ENCODE measurements around the gene BUD23. TPM values are rescaled to one million over a fixed set of nuclear protein-coding genes. Genes with fewer than 3 reads are reported as not detected.

Gene BUD23
- total and polyA plus RNA-seq, 9 of the 15 experiments (the other 6 are each of a cell fraction or from before 2014, with no cell fraction given), result 79.5 to 270 (median 150) TPM

- TF ChIP-seq, protein P1, sequence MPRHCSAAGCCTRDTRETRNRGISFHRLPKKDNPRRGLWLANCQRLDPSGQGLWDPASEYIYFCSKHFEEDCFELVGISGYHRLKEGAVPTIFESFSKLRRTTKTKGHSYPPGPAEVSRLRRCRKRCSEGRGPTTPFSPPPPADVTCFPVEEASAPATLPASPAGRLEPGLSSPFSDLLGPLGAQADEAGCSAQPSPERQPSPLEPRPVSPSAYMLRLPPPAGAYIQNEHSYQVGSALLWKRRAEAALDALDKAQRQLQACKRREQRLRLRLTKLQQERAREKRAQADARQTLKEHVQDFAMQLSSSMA (CRISPR knock-in tag; IDR thresholded peaks at IDR 0.05), result no peak
- peak; percentile 84 for TF ChIP-seq HDAC2 (IDR thresholded peaks at IDR 0.05)
- TF ChIP-seq TAF9B (IDR thresholded peaks at IDR 0.05; ENCODE audit: partially characterized antibody), result no peak
- TF ChIP-seq JUN (IDR thresholded peaks at IDR 0.05; ENCODE audit: borderline replicate concordance, low read depth, low read length), result no peak
- TF ChIP-seq JUN (CRISPR knock-in tag; IDR thresholded peaks at IDR 0.05; ENCODE audit: borderline replicate concordance), result no peak
- no peak for TF ChIP-seq GATAD2A (IDR thresholded peaks at IDR 0.05)
- no peak for TF ChIP-seq LEF1 (IDR thresholded peaks at IDR 0.05)
- peak; percentile 75; the same call in 1 of the 2 replicates for TF ChIP-seq ZBTB7A (IDR thresholded peaks at IDR 0.05; ENCODE audit: borderline replicate concordance, control insufficient read depth, low read depth, low read length)
- TF ChIP-seq ZNF830 (CRISPR knock-in tag; IDR thresholded peaks at IDR 0.05), result no peak
- no peak for TF ChIP-seq TEAD2 (tag; IDR thresholded peaks at IDR 0.05)
- TF ChIP-seq RB1 (IDR thresholded peaks at IDR 0.05; ENCODE audit: low read depth), result peak; percentile 68
- no peak for TF ChIP-seq MCM5 (IDR thresholded peaks at IDR 0.05; ENCODE audit: low read depth)
- TF ChIP-seq, protein P2, sequence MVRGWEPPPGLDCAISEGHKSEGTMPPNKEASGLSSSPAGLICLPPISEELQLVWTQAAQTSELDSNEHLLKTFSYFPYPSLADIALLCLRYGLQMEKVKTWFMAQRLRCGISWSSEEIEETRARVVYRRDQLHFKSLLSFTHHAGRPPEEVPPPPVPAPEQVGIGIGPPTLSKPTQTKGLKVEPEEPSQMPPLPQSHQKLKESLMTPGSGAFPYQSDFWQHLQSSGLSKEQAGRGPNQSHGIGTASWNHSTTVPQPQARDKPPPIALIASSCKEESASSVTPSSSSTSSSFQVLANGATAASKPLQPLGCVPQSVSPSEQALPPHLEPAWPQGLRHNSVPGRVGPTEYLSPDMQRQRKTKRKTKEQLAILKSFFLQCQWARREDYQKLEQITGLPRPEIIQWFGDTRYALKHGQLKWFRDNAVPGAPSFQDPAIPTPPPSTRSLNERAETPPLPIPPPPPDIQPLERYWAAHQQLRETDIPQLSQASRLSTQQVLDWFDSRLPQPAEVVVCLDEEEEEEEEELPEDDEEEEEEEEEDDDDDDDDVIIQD (CRISPR knock-in tag; IDR thresholded peaks at IDR 0.05), result no peak
- no peak for TF ChIP-seq HDAC8 (tag; IDR thresholded peaks at IDR 0.05)
- TF ChIP-seq CCAR2 (IDR thresholded peaks at IDR 0.05; ENCODE audit: low read depth, low read length), result no peak
- no peak for TF ChIP-seq SPI1 (IDR thresholded peaks at IDR 0.05; ENCODE audit: borderline replicate concordance, low read depth, low read length)
- TF ChIP-seq SIN3A (IDR thresholded peaks at IDR 0.05; ENCODE audit: borderline replicate concordance in 2 of 2, control insufficient read depth in 1 of 2, low read depth in 2 of 2, low read length in 2 of 2), result no peak
- TF ChIP-seq MLX (CRISPR knock-in tag; conservative IDR thresholded peaks at IDR 0.05), result no peak
- TF ChIP-seq ZNF143 (CRISPR knock-in tag; IDR thresholded peaks at IDR 0.05), result no peak
- peak; percentile 66 for TF ChIP-seq JUND (IDR thresholded peaks at IDR 0.05; ENCODE audit: borderline replicate concordance, low read depth, low read length)
- TF ChIP-seq JUND (tag; IDR thresholded peaks at IDR 0.05; ENCODE audit: borderline replicate concordance, low read depth, low read length), result no peak; the same call in 2 of the 3 replicates
- peak; percentile 78; the same call in 1 of the 2 replicates for TF ChIP-seq XRCC5 (IDR thresholded peaks at IDR 0.05; ENCODE audit: low read depth, low read length)
- TF ChIP-seq E2F8 (IDR thresholded peaks at IDR 0.05; ENCODE audit: low read depth, partially characterized antibody), result peak; percentile 40
- TF ChIP-seq NBN (IDR thresholded peaks at IDR 0.05; ENCODE audit: low read depth), result no peak
- no peak for TF ChIP-seq PHF21A (IDR thresholded peaks at IDR 0.05; ENCODE audit: borderline replicate concordance, low read depth)
These were observed 18.1 kb downstream of the BUD23 start (continued) for GRCh38 chr7:73701357-73701995.
